ENCODE results near the gene HIVEP3.

HIVEP3 gene

GRCh38 chr1:41844781-41845272 lies 73.9 kb downstream of the HIVEP3 start:
- DNase-seq: no peak

- DNase-seq: no peak
Observed at GRCh38 chr1:41844255-41844654, 74.5 kb downstream of the HIVEP3 start.

- DNase-seq: no peak
Observed at GRCh38 chr1:41842993-41843755, 75.5 kb downstream of the HIVEP3 start.

- DNase-seq: no peak
Observed at GRCh38 chr1:41842326-41842725, 76.4 kb downstream of the HIVEP3 start.

- DNase-seq: no peak
Observed at GRCh38 chr1:41840592-41841246, 78.0 kb downstream of the HIVEP3 start.

- no peak for DNase-seq
Observed at GRCh38 chr1:41838266-41838665, 80.5 kb downstream of the HIVEP3 start.

GRCh38 chr1:41837691-41838090 lies 81.0 kb downstream of the HIVEP3 start:
- DNase-seq: no peak

- DNase-seq: no peak
Observed at GRCh38 chr1:41835485-41835884, 83.2 kb downstream of the HIVEP3 start.

GRCh38 chr1:41833519-41834000 lies 85.2 kb downstream of the HIVEP3 start:
- DNase-seq: no peak

- DNase-seq: no peak
Observed at GRCh38 chr1:41830726-41831125, 88.0 kb downstream of the HIVEP3 start.

- no peak for DNase-seq
Observed at GRCh38 chr1:41827991-41828570, 90.6 kb downstream of the HIVEP3 start.

GRCh38 chr1:41823471-41823870 lies 95.3 kb downstream of the HIVEP3 start:
- DNase-seq: no peak

- no peak for DNase-seq
Observed at GRCh38 chr1:41822866-41823265, 95.9 kb downstream of the HIVEP3 start.

- DNase-seq: no peak
Observed at GRCh38 chr1:41819843-41820242, 98.9 kb downstream of the HIVEP3 start.

GRCh38 chr1:41819069-41819468 lies 99.7 kb downstream of the HIVEP3 start:
- DNase-seq: no peak

GRCh38 chr1:41816061-41816460 lies 102.7 kb downstream of the HIVEP3 start:
- DNase-seq: no peak

GRCh38 chr1:41813755-41814745 lies 104.7 kb downstream of the HIVEP3 start:
- DNase-seq: no peak

GRCh38 chr1:41813226-41813625 lies 105.5 kb downstream of the HIVEP3 start:
- DNase-seq: no peak

GRCh38 chr1:41812453-41812852 lies 106.3 kb downstream of the HIVEP3 start:
- DNase-seq: no peak

GRCh38 chr1:41812051-41812450 lies 106.7 kb downstream of the HIVEP3 start:
- peak; percentile 28 for DNase-seq

- peak; percentile 38 for DNase-seq
Observed at GRCh38 chr1:41811051-41811795, 107.5 kb downstream of the HIVEP3 start.

- no peak for DNase-seq
Observed at GRCh38 chr1:41810446-41810845, 108.3 kb downstream of the HIVEP3 start.
